GM19043 (cell line): Measurements from ENCODE around the gene HOXA13.

Experiments
- ATAC-seq: cut with Tn5 transposase; IDR thresholded peaks from one replicate; pipeline ENCODE4 v1.9.1; 2021; ENCODE audit warnings: low read depth; ENCODE audit not compliant: unreplicated experiment

The HOXA13 gene

GRCh38 chr7:27182861-27183681 lies 16.8 kb downstream of the HOXA13 start:
- ATAC-seq: no peak

DNA sequence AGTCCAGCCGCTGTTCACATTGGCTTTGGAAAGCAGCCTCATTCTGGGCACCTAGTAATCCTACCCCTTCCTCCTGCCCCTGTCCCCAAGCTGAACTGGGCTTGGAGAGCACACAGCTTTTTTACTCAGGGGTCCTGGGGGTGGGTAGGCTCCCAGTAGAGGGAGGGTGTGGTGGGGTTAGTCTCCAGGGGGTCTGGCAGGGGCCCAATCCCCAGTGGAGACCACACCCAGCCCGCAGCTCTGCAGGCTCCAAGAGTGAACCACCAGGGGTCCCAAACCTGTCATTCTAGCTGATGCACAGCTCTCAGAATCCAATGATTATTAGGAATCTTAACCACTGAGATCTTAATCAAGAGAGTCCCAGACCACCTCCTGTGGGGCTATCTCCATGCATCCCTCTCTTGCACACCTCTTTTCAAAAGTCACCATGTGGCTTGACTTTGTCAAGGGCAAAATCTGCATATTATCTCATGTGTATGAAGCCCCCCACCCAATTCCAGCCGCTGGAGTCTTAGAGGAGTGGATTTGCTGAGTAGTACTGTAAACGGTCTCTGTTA lies 17.5 kb downstream of the HOXA13 start:
- ATAC-seq: no peak

GRCh38 chr7:27181795-27182275 lies 18.1 kb downstream of the HOXA13 start:
- ATAC-seq: no peak

- no peak for ATAC-seq
These were observed 19.2 kb downstream of the HOXA13 start for GRCh38 chr7:27180431-27181420.

DNA sequence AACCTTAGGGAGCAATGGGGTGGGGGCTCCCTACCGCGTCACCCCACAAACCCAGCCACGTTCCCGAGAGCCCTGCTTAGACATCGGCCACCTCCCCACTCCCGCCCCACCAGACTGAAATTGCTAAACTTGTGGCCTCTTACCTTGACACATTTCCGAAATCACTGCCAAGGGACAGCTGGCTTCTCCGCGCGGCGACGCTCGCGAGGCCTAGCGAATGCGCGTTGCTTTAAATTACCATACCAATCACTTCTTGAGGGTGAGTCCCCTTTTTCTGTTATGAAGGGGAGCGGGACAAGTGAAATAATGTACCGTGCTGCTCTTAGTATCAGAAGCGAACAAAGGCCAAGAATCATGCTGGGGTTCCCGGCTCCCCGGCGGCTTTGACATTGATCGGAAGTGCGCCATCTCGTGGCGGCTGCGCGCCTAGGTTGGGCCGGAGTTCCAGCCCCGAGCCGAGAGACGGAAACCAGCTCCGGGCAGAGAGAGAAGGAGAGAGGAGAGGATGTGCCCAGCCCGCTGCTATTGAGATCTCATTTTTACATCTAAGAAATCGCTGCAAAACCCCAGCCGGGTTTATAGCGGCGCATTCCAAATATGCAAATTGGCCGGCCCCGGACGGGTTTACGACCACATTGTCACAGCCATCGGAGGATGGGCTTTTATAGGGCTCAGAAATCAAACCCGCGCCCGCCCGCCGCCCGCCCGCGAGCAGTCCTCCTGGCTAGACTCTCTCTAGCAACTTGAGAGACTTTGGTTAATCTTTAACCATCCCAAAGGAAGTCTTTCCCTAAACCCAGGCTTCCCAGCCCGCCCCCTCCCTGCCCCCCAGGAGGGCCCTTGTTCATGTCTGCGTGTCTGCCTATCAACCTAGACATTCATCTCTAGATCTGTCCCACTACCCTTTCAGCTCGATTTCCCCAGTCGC lies 20.1 kb downstream of the HOXA13 start:
- ATAC-seq: no peak

DNA sequence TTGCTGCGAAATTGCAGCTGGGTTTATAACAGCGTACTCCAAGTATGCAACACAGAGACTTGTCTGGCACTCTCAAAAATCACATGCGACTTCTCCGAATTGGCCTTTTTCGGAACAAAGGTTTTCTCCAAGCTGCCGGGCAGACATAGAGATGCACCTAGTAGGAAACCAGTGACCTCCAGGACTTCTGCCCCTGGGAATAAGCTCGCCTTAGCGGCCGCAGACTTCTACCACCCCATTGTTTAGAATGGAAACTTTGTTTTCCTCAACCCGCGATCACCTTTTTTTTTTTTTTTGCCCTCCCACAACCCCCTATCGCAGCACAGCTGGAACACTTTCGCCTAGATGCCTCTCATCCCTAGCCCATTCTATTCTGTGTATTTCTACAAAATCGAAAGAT lies 20.9 kb downstream of the HOXA13 start:
- ATAC-seq: no peak

- no peak for ATAC-seq
These were observed 21.5 kb downstream of the HOXA13 start for GRCh38 chr7:27178366-27178765.

DNA sequence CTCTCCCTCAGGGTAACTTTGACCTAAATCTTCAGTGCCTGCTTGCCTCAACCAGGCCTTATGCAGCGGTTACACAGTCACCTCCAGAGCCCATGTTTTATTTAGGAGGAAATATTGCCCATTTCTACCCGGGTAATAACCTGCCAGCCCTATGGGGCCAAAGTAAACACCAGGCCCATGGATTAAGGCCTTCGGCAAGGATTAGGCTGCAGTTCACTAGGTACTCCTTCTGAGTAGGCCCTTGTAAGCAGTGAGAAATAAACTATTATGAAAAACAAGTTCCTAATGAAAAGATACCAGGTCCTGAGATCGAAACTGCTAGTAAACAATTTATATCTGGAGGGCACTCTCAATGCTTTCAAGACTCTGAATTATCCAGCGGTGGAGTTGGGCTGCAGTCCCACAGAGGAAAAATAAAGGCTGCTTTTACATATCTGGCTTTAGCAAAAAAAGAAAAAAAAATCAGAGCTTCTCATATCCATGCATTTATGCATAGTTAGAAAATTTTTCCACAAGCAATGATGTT lies 22.0 kb downstream of the HOXA13 start:
- no peak for ATAC-seq

DNA sequence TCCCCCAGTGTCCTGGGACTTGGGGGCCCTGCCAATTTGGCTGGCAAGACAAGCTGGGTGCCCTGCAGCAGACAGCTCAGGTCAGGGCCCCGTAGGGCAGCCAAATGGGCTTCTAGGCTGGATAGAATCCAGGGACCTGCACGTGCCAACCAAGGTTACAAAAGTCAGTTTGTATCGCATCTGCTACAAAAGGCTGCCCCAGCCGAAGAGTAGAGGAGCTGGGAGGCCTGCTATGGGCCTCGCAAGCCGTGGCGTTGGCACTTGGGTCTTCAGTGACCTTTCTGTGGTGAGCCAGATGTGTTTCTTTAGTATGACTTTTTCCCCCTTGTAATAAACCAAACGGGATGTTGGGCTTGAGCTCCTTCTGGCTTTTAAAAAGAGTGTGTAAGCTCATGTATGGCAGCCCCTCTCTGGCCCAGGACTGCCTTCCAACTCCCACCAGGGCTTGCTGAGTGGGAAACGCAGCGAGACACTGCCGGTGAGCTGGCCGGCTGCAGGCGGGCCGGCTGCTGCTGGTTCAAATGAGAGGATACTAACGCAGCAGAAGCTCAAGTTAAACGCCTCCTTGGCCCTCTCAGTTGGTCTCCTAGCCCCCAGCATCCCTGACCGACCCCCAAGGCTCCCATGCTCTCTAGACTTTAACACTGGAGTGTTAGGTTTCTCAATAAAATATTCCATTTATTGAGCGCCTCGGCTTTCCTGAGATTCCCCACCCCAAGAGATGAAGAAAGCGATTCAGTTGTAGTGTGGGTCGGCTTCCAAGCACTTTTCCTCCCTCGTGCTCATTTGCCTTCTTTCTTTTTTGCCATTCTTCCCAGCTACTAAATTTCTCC lies 22.7 kb downstream of the HOXA13 start:
- ATAC-seq: no peak

DNA sequence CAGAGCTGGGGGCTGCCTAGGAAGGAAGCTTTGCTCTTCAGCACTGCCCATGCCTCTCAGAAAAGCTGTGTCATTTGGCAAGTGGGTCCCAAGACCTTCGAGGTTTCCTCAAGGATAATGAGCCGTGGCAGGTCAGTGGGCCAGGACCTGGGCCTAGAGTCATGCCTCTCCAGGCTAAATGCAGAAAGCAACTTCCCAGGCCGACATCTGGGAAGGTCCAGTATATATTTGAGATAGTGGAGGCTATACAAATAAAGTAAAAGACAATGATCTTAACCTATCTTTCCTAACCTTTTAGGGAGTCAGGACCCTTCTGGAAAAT lies 23.4 kb downstream of the HOXA13 start:
- no peak for ATAC-seq

- ATAC-seq: no peak
These were observed 24.0 kb downstream of the HOXA13 start for GRCh38 chr7:27175626-27176523.

GRCh38 chr7:27174874-27175625 lies 24.8 kb downstream of the HOXA13 start:
- ATAC-seq: no peak

GRCh38 chr7:27173956-27174873 lies 25.7 kb downstream of the HOXA13 start, which contains the start of gene HOXA10:
HOXA10 (minus strand) TSS chr7:27174320; CDS start chr7:27174306, 14 bp downstream.
- ATAC-seq: no peak

DNA sequence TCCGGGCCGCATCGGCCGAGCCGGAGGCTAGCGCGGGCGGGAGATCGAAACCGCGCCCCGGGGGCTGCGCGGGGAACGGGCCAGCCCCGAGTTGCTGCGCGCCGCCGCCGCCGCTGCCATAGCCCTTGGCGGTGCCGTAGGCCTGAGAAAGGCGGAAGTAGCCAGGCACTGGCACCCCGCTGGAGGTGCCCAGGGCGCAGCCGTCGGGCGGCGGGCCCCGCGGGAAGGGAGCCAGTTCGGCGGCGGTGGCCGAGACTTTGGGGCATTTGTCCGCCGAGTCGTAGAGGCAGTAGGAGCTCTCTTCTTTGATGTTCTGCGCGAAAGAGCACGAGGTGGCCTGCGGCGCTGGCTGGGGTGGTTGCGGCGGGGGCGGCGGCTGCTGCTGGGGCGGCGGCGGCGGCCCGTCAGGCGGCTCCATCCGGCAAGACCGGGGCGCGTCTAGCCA lies 26.4 kb downstream of the HOXA13 start:
- ATAC-seq: no peak

DNA sequence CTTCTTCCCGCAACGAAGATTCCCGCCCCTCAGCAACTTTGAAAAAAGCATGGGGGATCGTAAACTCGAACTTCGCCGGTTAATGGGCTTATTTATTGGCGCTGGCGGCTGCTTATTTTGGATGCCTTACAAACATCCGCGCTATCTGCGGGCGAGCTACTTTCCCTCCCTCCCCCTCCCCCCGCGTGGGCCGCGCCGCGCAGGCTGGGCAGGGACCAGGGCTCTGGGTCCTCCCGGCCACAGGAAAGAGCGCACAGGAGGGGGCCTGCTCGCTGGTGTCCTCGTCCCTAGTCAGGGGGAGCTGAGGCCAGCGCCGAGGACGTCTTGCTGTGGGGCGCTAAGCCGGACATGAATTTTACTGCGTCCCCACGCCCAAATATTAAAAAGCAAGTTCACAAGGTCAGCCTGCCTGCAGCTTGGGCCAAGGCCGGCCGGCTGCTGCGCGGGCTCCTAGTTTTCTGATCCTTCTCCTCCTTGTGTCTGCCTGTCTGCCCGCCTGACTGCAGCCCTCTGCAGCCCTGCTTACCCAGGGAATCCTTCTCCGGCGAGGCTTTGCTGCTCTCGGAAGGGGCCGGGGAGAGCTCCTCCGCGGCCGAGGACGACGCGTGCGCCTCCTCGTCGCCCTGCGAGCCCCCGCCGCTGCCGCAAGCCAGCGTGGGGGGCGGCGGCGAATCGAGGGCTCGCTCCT lies 26.9 kb downstream of the HOXA13 start:
- ATAC-seq: no peak
